Mucosa of descending colon (tissue), 3 donors: ENCODE measurements around the gene RUNX3. TPM values are rescaled to one million over a fixed set of nuclear protein-coding genes. Genes with fewer than 3 reads are reported as not detected.
A peak's percentile ranks its signal among the peaks of the same experiment; 100 is the strongest.

Experiments
- ATAC-seq: fragments of 200-7000 bp; cut with Tn5 transposase; one replicate; pipeline ENCODE4 v1.9.1; 2020; ENCODE audit warnings: mild to moderate bottlenecking, moderate library complexity
- DNase-seq, 3 donors: peaks; one replicate each; pipeline ENCODE4 v3.0.0-alpha.2; 2020
- H3K36me3 ChIP-seq: fragments of 200-600 bp; one replicate; pipeline ENCODE4 v1.8.0; 2021; ENCODE audit warnings: low read depth, mild to moderate bottlenecking
- H3K4me1 ChIP-seq: fragments of 200-600 bp; one replicate; pipeline ENCODE4 v1.8.0; 2021; ENCODE audit warnings: low read depth, mild to moderate bottlenecking
- H3K4me3 ChIP-seq: fragments of 200-600 bp; one replicate; pipeline ENCODE4 v1.8.0; 2021; ENCODE audit warnings: mild to moderate bottlenecking
- H3K9me3 ChIP-seq: fragments of 200-600 bp; one replicate; pipeline ENCODE4 v1.8.0; 2021; ENCODE audit warnings: mild to moderate bottlenecking
- CTCF ChIP-seq: fragments of 200-600 bp; IDR thresholded peaks from one replicate; pipeline ENCODE4 v1.8.0; 2022; ENCODE audit warnings: antibody characterized with exemption, mild to moderate bottlenecking
- intact Hi-C, 2 donors: fragments of 100-400 bp; cut with DNase I in 1 of 2; cut with micrococcal nuclease in 1 of 2; formaldehyde crosslinking; loops; one replicate each; pipeline versions ENCODE4 v1.11.0 to v1.11.1; 2022; cut with DNase I, micrococcal nuclease
- total RNA-seq, 3 donors: library from RNA; stranded (reverse); fragmentation: NEBNext Ultra II Directional in 2 of 3; extraction: Animal tissue kit (Norgen Biotek cat#: 25700) in 2 of 3; gene quantifications; one replicate each; pipeline versions ENCODE4 v1.2.1 to v1.2.4, GENCODE V29; 2021 to 2023
- donor health status: DM: no; HTN: no; CAD: no; lungs with moderate emphysema.
- donor health status: DM: no; HTN: no; CAD: no.
- donor health status: DM: no; HTN: yes; CAD: no.

Gene RUNX3
- total RNA-seq, 3 donors from 2014 or later, result 3.2 to 6.1 (median 5.0) TPM

GRCh38 chr1:24952413-24952841 lies 22.4 kb upstream of the RUNX3 start:
- no peak overlapping the region for H3K4me3 ChIP-seq
- DNase-seq (no peak), ATAC-seq (peak; percentile 4)
- no peak for TF ChIP-seq CTCF
- H3K36me3 ChIP-seq, result no peaks in the 10 kb centered on the region
- no peaks in the 10 kb centered on the region for H3K4me1 ChIP-seq
- intact Hi-C loops, result no loop called here
- no peaks in the 10 kb centered on the region for H3K9me3 ChIP-seq

GRCh38 chr1:24951810-24952412 lies 21.8 kb upstream of the RUNX3 start:
- H3K36me3 ChIP-seq, result no peaks in the 10 kb centered on the region
- H3K9me3 ChIP-seq, result no peaks in the 10 kb centered on the region
- no peak overlapping the region for H3K4me3 ChIP-seq
- intact Hi-C loops, result no loop called here
- H3K4me1 ChIP-seq, result no peaks in the 10 kb centered on the region
- no peak for TF ChIP-seq CTCF
- ATAC-seq (no peak), DNase-seq (no peak)

- no peak for ATAC-seq
- no peak for DNase-seq
Observed at GRCh38 chr1:24951337-24951736, 21.3 kb upstream of the RUNX3 start.

DNA sequence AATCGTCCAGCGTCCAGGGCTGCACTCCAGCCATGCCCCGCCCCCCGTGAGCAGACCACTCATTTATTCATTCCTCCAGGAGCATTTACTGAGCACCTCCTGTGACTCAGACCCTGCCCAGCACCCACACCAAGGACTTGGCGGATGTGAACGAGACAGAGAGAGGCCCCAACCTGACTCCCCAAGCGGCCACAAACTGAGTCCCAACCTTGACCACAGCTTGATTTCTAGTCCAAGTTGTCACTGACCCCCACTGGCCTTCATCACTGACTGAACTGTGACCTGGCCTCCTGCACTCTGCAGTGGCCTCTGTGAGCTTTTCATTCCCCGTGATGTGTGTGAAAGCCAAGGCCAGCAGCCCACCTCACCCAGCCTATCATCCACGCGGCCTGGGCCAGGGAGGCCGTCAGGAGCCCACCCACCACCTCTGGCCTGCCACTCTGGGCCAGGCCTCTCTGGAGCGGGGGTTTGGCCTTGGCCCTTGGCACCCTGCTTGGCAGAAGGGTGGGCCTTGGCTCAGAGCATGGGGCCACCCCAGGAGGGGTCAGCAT lies 19.3 kb upstream of the RUNX3 start:
- Histone ChIP-seq H3K9me3 (no peaks in the 10 kb centered on the region), H3K4me1 (no peaks in the 10 kb centered on the region), H3K36me3 (no peaks in the 10 kb centered on the region), H3K4me3 (no peak overlapping the region)
- ATAC-seq (no peak), DNase-seq (no peak)
- TF ChIP-seq CTCF, result no peak
- intact Hi-C loops, result no loop called here

More at GRCh38 chr1:24951337-24951736, 21.3 kb upstream of the RUNX3 start:
- no peak for TF ChIP-seq CTCF
- Histone ChIP-seq H3K9me3 (no peaks in the 10 kb centered on the region), H3K4me1 (no peaks in the 10 kb centered on the region), H3K4me3 (no peak overlapping the region), H3K36me3 (no peaks in the 10 kb centered on the region)
- intact Hi-C loops, result no loop called here

- DNase-seq (no peak), ATAC-seq (peak; percentile 7)
- intact Hi-C loops, result no loop called here
- Histone ChIP-seq H3K4me3 (no peak overlapping the region), H3K36me3 (no peaks in the 10 kb centered on the region), H3K9me3 (no peaks in the 10 kb centered on the region), H3K4me1 (no peaks in the 10 kb centered on the region)
- no peak for TF ChIP-seq CTCF
Observed at GRCh38 chr1:24948079-24948827, 18.2 kb upstream of the RUNX3 start.
